HG03045 (cell line): Measurements from ENCODE around the gene PNLIPRP1.

Experiments
- ATAC-seq: cut with Tn5 transposase; IDR thresholded peaks from one replicate; pipeline ENCODE4 v1.9.1; 2021; ENCODE audit warnings: mild to moderate bottlenecking, moderate library complexity; ENCODE audit not compliant: unreplicated experiment

The PNLIPRP1 gene

DNA sequence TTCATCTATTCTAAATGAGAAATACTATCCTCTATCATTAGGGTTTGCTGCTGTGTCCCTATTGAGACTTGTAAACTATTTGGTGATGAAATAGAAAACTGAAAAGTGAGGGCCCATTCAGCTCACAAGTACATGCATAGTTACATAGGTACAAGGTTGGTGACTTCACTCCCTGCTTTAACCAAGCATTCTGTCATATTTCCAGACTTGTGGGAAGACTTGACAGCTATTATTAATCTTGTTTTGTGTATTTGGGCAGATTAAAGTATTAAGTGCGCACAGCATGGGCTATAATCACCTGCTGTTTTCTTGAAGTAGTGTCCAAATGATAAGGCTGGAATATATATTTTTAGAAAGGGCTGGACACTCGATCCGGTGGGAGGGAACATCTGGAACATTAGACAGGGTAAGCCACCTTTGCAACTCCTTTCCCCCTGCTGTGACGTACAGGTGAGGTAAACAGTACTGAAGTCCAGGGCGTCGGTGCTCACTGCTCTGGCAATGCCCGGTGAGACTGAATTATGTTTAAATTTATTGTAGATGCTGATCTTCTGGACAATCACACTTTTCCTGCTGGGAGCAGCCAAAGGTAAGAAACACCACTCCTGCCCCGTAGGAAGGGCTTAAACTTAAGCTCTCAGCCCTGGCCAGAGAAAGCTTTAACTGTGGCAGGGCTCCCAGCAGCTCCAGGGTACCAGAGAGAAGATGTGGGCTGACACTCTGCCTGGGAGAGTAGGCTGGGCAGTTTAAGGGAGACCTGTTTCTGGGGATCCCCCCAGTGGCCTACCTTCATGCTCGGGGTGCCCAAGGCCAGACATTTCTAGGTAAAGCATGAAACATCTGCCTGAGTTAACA is at the start of gene PNLIPRP1:
Gene PNLIPRP1, plus strand, starts transcription at position 370 of the 855 bp plus-strand sequence. Its CDS starts 171 bp downstream, at position 541.
- ATAC-seq, result no peak

DNA sequence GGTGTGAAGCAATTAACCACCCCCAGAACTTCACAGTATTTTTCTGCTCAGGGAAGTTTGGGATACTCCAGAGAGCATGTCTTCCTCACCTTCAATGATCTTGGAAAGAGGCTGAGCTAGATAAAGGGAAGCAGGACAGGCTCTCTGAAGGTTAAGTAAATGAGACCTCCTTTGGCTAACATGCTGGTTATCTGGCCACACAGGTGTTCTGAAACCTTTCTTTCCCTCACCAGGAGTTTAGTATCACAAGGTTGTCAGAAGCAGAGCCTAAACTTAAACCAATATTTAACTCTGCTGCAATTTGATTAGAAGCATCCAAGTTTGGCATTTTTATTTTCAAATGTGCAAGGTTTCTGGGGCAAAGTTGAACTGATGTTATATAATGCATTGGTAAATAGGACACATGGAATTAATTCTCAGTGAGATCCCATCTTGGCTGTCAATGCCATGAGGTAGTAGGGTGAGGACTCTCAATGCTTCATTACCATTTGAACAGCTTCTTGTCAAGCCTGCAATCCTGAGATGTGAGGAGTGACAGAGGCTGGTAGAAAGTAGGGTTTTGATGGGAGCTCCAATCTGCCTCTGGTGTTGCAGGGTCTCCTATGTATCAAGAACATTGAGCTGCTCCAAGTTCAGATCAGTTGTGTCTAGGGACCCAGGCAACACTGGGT is 48.6 kb upstream of the PNLIPRP1 start:
- ATAC-seq, result no peak

DNA sequence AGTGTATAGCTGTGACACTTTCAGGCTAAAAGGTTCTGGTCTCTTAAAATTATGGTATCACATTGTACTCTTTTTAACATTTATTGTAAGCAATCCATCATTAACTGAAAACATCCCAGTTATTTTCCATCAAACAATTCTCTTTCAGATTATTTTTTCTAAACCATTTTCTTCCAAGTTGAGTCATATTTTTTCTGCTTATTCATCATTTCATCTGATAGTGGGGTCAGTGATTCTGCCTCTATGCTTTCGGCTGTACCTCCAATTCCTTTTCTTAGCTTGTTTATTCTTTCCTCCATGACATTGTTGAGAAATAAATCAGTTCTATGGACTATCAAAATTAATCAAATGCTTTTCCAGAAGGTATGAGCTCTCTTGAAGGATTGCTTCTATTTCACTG is 45.6 kb upstream of the PNLIPRP1 start:
- ATAC-seq, result no peak

- no peak for ATAC-seq
Observed at GRCh38 chr10:116545756-116546155, 45.0 kb upstream of the PNLIPRP1 start, which contains the start of gene PNLIP. Gene PNLIP, plus strand, starts transcription at chr10:116545931. Its CDS starts 162 bp downstream, at chr10:116546093.

DNA sequence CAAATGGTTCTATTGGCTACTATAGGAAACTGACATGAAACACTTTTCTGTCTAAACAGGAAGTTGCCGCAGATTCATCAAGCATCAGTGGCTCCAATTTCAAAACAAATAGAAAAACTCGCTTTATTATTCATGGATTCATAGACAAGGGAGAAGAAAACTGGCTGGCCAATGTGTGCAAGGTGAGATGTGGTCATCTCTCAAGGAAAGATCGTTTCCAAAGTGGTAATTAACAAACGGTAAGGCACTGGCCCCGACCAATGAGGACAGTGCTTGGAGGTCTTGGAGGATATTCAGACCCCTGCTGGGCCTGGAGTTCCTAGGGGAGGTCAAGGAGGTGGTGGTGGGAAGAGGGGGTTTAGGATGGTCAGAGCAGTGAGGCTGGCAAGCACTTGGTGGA is 42.5 kb upstream of the PNLIPRP1 start:
- ATAC-seq, result no peak

GRCh38 chr10:116553378-116553980 is 37.3 kb upstream of the PNLIPRP1 start:
- no peak for ATAC-seq

GRCh38 chr10:116554628-116555027 is 36.1 kb upstream of the PNLIPRP1 start:
- ATAC-seq, result no peak

- no peak for ATAC-seq
Observed at GRCh38 chr10:116555880-116556279, 34.9 kb upstream of the PNLIPRP1 start.

GRCh38 chr10:116557305-116557880 is 33.4 kb upstream of the PNLIPRP1 start:
- no peak for ATAC-seq

- ATAC-seq, result no peak
Observed at GRCh38 chr10:116565534-116565933, 25.2 kb upstream of the PNLIPRP1 start.

- ATAC-seq, result no peak
Observed at GRCh38 chr10:116566932-116567331, 23.8 kb upstream of the PNLIPRP1 start.

GRCh38 chr10:116567335-116567734 is 23.4 kb upstream of the PNLIPRP1 start:
- no peak for ATAC-seq

- ATAC-seq, result no peak
Observed at GRCh38 chr10:116574797-116575196, 16.0 kb upstream of the PNLIPRP1 start.

DNA sequence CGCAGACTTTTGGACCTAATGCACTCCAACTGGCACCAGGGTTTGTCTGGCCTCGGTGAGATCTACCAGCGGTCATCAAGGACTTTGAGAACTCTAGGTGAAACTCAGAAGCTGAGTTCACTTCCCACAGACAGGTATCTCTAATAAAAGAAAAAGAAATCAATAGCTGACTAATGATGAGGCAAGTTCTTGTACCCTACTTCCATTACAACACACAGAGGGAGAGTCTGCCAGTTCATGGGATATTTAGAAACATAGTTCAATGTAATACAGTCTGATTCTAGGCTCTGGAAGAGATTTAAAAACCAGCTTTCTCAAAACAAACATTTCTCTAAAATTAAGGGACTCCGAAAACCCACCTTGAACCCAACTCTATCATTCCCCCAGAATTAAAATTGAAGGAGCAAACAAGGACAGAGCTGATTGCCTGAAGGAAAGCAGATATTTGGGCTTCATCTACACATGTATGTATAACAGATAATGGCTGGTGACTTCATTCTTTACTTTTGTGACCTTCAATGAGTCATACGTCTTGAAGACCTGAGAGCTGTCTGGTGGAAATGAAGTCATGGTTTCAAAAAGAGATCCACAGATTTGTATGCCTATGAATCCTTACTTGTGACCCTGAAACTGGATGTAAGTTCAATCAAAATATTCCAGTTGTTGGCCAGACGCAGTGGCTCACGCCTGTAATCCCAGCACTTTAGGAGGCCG is 2.7 kb upstream of the PNLIPRP1 start:
- no peak for ATAC-seq

DNA sequence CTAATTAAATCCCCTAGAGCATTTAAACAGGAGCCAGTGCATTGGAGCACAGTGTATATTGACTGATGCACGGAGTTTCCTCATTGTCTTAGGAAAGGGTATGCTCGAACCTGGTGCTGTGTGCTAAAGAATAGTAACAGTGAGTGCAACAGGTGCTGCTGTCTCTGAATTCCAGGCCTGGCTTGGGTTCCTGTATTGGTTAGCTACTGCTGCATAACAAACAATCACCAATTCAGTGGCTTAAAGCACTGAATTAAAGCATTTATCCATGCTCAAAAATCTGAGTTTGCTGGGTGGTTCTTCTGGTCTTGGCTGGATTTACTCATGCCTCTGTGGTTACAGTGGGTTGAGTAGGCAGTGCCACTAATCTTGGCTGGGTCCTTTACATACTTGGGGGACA is 1.8 kb upstream of the PNLIPRP1 start:
- no peak for ATAC-seq

DNA sequence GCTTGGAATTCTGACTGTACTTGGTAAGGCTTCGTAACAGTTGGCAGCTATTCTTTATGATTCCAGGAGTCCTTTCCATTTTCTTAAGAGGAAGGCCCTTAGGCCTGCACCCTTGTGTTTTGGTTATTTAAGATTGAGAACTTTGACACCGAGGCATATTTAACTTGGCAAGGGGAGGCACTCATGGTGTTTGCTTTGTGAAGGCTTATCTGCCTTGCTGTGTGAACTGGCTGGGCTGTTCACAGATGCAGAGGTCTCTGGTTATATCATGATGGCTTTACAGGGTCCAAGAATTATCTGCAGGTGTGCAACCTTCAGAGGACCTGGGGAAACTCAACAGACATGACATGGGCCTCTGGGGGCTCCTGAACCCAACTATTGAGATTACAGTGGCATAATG is 833 bp upstream of the PNLIPRP1 start:
- ATAC-seq, result no peak

DNA sequence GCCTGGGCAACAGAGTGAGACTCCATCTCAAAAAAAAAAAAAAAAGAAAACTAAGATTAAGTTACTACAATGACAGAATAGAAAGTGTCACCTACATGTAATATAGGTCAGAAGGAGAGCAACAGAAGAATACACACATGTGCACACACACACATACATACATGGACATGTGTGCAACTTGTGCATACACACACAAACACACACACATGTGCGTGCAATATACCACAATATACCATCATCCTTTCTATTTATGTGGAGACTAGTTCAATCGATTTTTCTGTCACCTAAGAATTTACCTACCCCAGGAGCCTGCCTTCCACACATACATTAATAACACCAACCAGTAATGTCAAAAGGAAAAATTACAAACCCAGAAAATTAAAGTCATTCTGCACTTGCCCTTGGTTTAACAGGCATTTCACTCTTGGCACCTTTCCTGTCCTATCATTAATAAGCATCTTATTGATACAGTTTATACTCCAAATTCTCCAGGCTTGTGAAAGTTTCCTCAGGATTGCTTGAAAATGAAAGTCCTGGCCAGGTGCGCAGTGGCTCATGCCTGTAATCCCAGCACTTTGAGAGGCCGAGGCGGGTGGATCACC is 2.5 kb downstream of the PNLIPRP1 start:
- ATAC-seq, result no peak

- no peak for ATAC-seq
Observed at GRCh38 chr10:116594525-116595035, 3.8 kb downstream of the PNLIPRP1 start.

DNA sequence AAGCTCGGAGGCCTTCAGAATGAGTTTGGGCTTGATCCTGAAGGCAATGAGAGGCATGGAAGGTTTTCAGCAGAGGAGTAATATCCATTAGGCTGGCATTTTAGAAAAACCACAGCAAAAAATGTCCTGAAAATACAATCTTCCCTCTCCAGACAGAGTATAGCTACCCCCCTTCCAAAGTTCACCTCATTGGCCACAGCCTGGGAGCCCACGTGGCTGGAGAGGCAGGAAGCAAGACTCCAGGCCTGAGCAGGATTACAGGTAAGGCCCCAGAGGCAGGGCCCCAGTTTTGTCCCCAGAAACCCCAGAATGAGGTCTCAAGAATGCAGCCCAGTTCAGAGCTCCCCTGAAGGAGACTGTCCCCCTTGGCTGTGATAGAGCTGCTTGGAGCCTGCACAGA is 5.3 kb downstream of the PNLIPRP1 start:
- no peak for ATAC-seq

GRCh38 chr10:116597543-116597942 is 6.8 kb downstream of the PNLIPRP1 start:
- no peak for ATAC-seq
